Erythroblast (primary cell): ENCODE measurements around the gene YY2.

Experiments used
- GATA1 ChIP-seq: IDR thresholded peaks from 2 replicates; pipeline ENCODE4 v1.6.1; 2011; ENCODE audit warnings: low read depth, mild to moderate bottlenecking, control low read depth, low read length, moderate library complexity
- POLR2A ChIP-seq: IDR thresholded peaks from 2 replicates; pipeline ENCODE4 v1.6.1; 2011; ENCODE audit warnings: mild to moderate bottlenecking, low read length

DNA sequence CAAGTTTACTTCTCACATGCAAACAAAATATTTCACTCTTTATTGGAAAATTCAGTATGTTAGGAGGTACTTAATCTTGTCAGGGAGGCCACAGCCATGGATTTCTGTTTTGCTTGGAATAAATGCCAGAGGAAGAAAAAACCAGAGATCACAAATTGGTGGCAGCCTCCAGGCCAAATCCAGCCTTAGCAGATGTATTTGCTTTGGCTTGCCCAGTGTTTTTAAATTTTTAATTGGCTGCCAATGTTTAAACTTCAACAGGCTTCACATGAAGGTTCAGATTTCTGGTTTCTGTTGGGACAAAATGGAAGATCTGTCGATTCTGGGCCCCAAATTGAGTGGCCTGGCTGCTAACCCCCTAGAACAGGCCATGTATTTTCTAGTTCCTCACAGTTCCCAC is 19.2 kb downstream of the YY2 start:
- TF ChIP-seq POLR2A (no peak), GATA1 (no peak)
